GM21723 (cell line): ENCODE data around the gene CLDN7.
"Not testable (repeated sequence)": the region's sequence is repeated elsewhere in the genome, so short reads cannot be mapped to it uniquely, and the experiment has no call there.

Experiments
- ATAC-seq: cut with Tn5 transposase; IDR thresholded peaks from one replicate; pipeline ENCODE4 v1.9.1; 2021; ENCODE audit warnings: mild to moderate bottlenecking, moderate library complexity; ENCODE audit not compliant: unreplicated experiment

The CLDN7 gene

GRCh38 chr17:7256766-7257456 is 5.4 kb downstream of the CLDN7 start:
- ATAC-seq = no peak

- ATAC-seq = no peak
Measured at GRCh38 chr17:7254511-7254910, 7.8 kb downstream of the CLDN7 start.

GRCh38 chr17:7253082-7253481 is 9.2 kb downstream of the CLDN7 start:
- ATAC-seq = no peak

- ATAC-seq = peak; percentile 52
Measured at GRCh38 chr17:7252176-7253043, 9.9 kb downstream of the CLDN7 start, which contains the start of gene ELP5. Gene ELP5, plus strand, starts transcription at chr17:7252215. Its CDS starts 336 bp downstream, at chr17:7252551.

GRCh38 chr17:7251661-7252175 is 10.6 kb downstream of the CLDN7 start, which contains the start of gene CTDNEP1:
Gene CTDNEP1, minus strand, starts transcription at chr17:7251734. Its CDS starts 438 bp downstream, at chr17:7251296.
- peak; percentile 89 for ATAC-seq

GRCh38 chr17:7250695-7251627 is 11.3 kb downstream of the CLDN7 start:
- ATAC-seq = peak; percentile 2

- no peak for ATAC-seq
Measured at GRCh38 chr17:7249830-7250229, 12.4 kb downstream of the CLDN7 start.

GRCh38 chr17:7249214-7249613 is 13.1 kb downstream of the CLDN7 start:
- no peak for ATAC-seq

- ATAC-seq = no peak
Measured at GRCh38 chr17:7248796-7249195, 13.5 kb downstream of the CLDN7 start.

GRCh38 chr17:7246779-7247178 is 15.5 kb downstream of the CLDN7 start:
- ATAC-seq = no peak

GRCh38 chr17:7243838-7244237 is 18.4 kb downstream of the CLDN7 start:
- not testable (repeated sequence) for ATAC-seq

- no peak for ATAC-seq
Measured at GRCh38 chr17:7243453-7243729, 18.9 kb downstream of the CLDN7 start.

- peak; percentile 38 for ATAC-seq
Measured at GRCh38 chr17:7242717-7243452, 19.4 kb downstream of the CLDN7 start.

GRCh38 chr17:7241783-7242716 is 20.2 kb downstream of the CLDN7 start, which contains the start of gene GABARAP:
Gene GABARAP, minus strand, starts transcription at chr17:7242449. Its CDS starts 119 bp downstream, at chr17:7242330.
- ATAC-seq = no peak

- no peak for ATAC-seq
Measured at GRCh38 chr17:7241090-7241733, 21.1 kb downstream of the CLDN7 start.

- ATAC-seq = no peak
Measured at GRCh38 chr17:7240375-7240774, 21.9 kb downstream of the CLDN7 start.

- peak; percentile 49 for ATAC-seq
Measured at GRCh38 chr17:7239091-7240027, 22.9 kb downstream of the CLDN7 start, which contains the start of gene PHF23. Gene PHF23, minus strand, starts transcription at chr17:7239457. Its CDS starts 178 bp downstream, at chr17:7239279.
